Stimulated activated CD4-positive, alpha-beta T cell treated with anti-CD3 and anti-CD28 coated beads, Interleukin-4, amount 100 ng/mL, for 4 hours (primary cell): Measurements from ENCODE around the gene MCUB.

Experiments
- DNase-seq, 2 experiments: peaks; one replicate each; pipeline ENCODE4 v3.0.0-alpha.2; 2020

Gene MCUB

DNA sequence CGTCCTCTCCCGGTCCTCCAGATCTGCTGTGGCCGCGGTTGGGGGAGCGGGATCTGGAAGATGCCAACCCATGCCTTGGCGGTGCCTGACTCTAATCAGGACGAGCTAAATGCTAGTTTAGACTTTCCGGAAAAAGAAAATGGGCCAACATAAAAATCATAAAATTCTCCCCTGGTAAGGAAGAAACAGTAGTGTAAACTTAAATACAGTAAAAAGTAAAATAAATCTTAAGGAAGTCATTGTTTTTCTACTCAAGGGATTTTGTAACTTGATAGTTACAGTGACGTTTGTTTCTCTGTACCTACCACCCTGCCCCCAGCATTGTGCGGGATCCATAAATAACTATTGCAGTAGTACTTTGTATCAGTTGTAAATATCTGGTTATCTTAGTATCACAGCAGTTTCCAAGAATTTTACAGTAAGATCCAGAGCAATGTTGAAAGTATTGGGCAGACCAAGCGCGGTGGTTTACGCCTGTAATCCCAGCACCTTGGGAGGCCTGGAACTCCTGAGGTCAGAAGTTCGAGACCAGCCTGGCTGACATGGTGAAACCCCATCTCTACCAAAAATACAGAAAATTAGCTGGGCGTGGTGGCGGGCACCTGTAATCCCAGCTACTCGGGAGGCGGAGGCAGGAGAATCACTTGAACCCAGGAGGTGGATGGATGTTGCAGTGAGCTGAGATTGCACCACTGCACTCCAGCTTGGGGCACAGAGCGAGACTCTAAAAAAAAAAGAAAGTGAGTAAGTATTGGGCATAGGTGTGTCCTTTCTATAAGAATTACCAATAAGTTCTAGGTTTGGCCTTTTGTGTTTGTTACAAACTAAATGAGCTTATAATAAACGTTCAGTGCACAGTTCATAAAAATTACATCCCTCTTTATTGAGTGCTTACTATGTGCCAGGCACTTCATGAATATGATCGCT is 170.8 kb downstream of the MCUB start:
- DNase-seq, result no peak

DNA sequence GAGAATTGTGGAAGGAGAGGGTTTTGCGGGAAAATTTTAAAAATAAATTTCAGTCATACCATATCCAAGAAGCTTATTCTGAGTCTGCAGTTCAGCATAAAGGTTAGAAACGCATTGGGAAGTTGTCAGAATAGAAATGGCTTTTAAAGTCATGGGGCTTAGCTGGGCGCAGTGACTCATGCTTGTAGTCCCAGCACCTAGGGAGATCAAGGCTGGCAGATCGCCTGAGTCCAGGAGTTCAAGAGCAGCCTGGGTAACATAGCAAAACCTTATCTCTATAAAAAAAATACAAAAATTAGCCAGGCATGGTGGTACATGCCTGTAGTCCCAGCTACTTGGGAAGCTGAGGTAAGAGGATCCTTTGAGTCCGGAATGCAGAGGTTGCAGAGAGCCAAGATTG is 173.7 kb downstream of the MCUB start:
- no peak for DNase-seq

DNA sequence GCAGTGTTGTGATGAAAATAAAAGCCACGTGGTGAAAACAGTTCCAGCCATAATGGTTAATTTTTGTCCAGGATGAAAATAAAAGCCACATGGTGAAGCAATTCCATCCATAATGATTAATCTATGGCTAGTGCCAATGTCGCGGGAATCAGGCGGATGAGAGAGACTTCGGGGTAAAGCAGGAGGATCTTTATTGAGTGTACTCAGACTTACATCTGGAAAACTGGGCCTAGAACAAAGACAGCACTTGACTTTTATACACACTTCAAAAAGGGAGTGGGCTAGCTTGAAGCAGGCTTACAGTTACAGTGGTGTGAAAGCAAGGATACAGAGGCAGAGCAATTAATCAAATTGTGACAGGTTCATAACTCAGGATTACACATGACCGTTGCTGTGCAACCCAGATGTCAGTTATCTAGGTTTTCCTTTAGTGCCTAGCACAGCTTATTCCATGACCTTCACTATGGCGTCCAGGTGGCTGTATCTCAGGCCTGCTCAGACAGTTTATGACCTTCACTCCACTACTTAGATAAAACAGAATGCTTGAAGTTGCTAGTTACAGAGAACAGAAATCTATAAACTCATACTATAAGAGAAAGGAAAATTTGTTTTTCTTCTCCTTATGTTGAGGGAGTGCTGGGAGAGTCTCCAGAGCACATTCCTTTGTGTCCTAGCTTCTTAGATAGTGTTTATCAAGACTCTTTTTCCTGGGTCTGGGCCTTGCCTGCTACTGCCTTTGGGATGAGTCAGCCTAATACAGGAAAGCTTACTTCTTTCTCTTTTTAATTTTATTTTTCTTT is 175.7 kb downstream of the MCUB start:
- no peak for DNase-seq
